SK-N-SH (cell line): Measurements from ENCODE around the gene CSRP2. TPM values are rescaled to one million over a fixed set of nuclear protein-coding genes. Genes with fewer than 3 reads are reported as not detected.

ENCODE experiments used
- CTCF ChIA-PET: fragments of 300-600, 350-600 bp; formaldehyde crosslinking; extraction: SDS; loops from one replicate; lab custom pipeline; 2021; lab: Yijun Ruan, JAX
- POLR2A ChIA-PET: fragments of 350-600 bp; sonication (Branson Sonifier 250); formaldehyde crosslinking; extraction: SDS; loops from one replicate; lab custom pipeline; 2020; ENCODE audit warnings: antibody characterized with exemption, inconsistent platforms; lab: Yijun Ruan, JAX
- DNase-seq: peaks from one replicate; pipeline ENCODE4 v3.0.0; 2012
- H2AFZ ChIP-seq: fragments of 200-600 bp; sonication (generic); 2 replicates; pipeline ENCODE4 v1.8.1; 2016; ENCODE audit warnings: antibody characterized with exemption, mild to moderate bottlenecking, low read depth
- H3F3A ChIP-seq: fragments of 200-600 bp; sonication (generic); replicated peaks from 2 replicates; pipeline ENCODE3; 2016; ENCODE audit warnings: antibody characterized with exemption, mild to moderate bottlenecking; ENCODE audit not compliant: insufficient read depth
- H3K27ac ChIP-seq, 2 experiments: fragments of 200-500 bp in 1 of 2; fragments of 200-600 bp in 1 of 2; sonication (Bioruptor generic) in 1 of 2; sonication (generic), shearing (Covaris generic) in 1 of 2; 2 replicates each; pipeline versions ENCODE4 v1.5.1 to v1.6.1; 2014 to 2016; ENCODE audit warnings: low read depth in 2 of 2, inconsistent platforms in 1 of 2, low read length in 1 of 2, mild to moderate bottlenecking in 1 of 2, mixed read lengths in 1 of 2
- H3K27me3 ChIP-seq: fragments of 200-600 bp; sonication (generic), shearing (Covaris generic); 2 replicates; pipeline ENCODE4 v1.6.1; 2016; ENCODE audit warnings: mixed run types; ENCODE audit not compliant: insufficient read depth
- H3K36me3 ChIP-seq, 2 experiments: fragments of 200-500 bp in 1 of 2; fragments of 200-600 bp in 1 of 2; sonication (Bioruptor generic) in 1 of 2; sonication (generic) in 1 of 2; replicated peaks in 1 of 2; 2 replicates each; pipeline versions ENCODE3 to v1.5.1; 2014 to 2016; ENCODE audit warnings: low read length in 1 of 2, mild to moderate bottlenecking in 1 of 2; ENCODE audit not compliant: insufficient read depth in 2 of 2, control insufficient read depth in 1 of 2
- H3K4me1 ChIP-seq, 2 experiments: fragments of 200-500 bp in 1 of 2; fragments of 200-600 bp in 1 of 2; sonication (Bioruptor generic) in 1 of 2; sonication (generic), shearing (Covaris generic) in 1 of 2; 2 replicates each; pipeline versions ENCODE4 v1.5.1 to v1.6.1; 2014 to 2016; ENCODE audit warnings: low read depth in 1 of 2, low read length in 1 of 2, mixed run types in 1 of 2; ENCODE audit not compliant: insufficient read depth in 2 of 2, control insufficient read depth in 1 of 2
- H3K4me2 ChIP-seq: fragments of 200-600 bp; sonication (generic), shearing (Covaris generic); 2 replicates; pipeline ENCODE4 v1.6.1; 2017; ENCODE audit warnings: mixed run types
- H3K4me3 ChIP-seq, 2 experiments: fragments of 200-500 bp in 1 of 2; fragments of 200-600 bp in 1 of 2; sonication (Bioruptor generic) in 1 of 2; sonication (generic), shearing (Covaris generic) in 1 of 2; 2 replicates each; pipeline versions ENCODE4 v1.5.1 to v1.8.1; 2014 to 2016; ENCODE audit warnings: low read depth in 2 of 2, inconsistent platforms in 1 of 2, low read length in 1 of 2, mild to moderate bottlenecking in 1 of 2, mixed read lengths in 1 of 2, moderate library complexity in 1 of 2
- H3K79me2 ChIP-seq: fragments of 200-600 bp; sonication (generic); 2 replicates; pipeline ENCODE4 v1.8.1; 2017; ENCODE audit warnings: mild to moderate bottlenecking; ENCODE audit not compliant: insufficient read depth
- H3K9ac ChIP-seq: fragments of 200-600 bp; sonication (generic); 2 replicates; pipeline ENCODE4 v1.6.1; 2017; ENCODE audit warnings: mixed run types
- H3K9me2 ChIP-seq: fragments of 200-600 bp; sonication (generic); 2 replicates; pipeline ENCODE4 v1.6.1; 2017; ENCODE audit warnings: mixed run types
- H3K9me3 ChIP-seq: fragments of 200-600 bp; sonication (generic); 2 replicates; pipeline ENCODE4 v1.6.1; 2017; ENCODE audit warnings: mixed run types, mild to moderate bottlenecking, moderate library complexity
- H4K20me1 ChIP-seq: fragments of 200-600 bp; sonication (generic); 2 replicates; pipeline ENCODE4 v1.6.1; 2017; ENCODE audit warnings: mild to moderate bottlenecking, mixed run types; ENCODE audit not compliant: insufficient read depth
- FOXM1 ChIP-seq: IDR thresholded peaks from 2 replicates; pipeline ENCODE4 v1.4.0; 2012; ENCODE audit warnings: low read depth, mild to moderate bottlenecking
- GABPA ChIP-seq: IDR thresholded peaks from 2 replicates; pipeline ENCODE4 v1.4.0; 2012; ENCODE audit warnings: low read depth, mild to moderate bottlenecking
- JUND ChIP-seq: IDR thresholded peaks from 2 replicates; pipeline ENCODE4 v1.4.0; 2012
- MEF2A ChIP-seq: IDR thresholded peaks from 2 replicates; pipeline ENCODE4 v1.4.0; 2012; ENCODE audit warnings: low read depth, borderline replicate concordance
- NFIC ChIP-seq: IDR thresholded peaks from 2 replicates; pipeline ENCODE4 v1.4.0; 2012; ENCODE audit warnings: borderline replicate concordance
- NRF1 ChIP-seq: IDR thresholded peaks from 2 replicates; pipeline ENCODE4 v1.6.1; 2012; ENCODE audit warnings: low read depth, mild to moderate bottlenecking, low read length
- RAD21 ChIP-seq: IDR thresholded peaks from 2 replicates; pipeline ENCODE4 v1.6.1; 2012; ENCODE audit warnings: mild to moderate bottlenecking, low read length
- RFX5 ChIP-seq: IDR thresholded peaks from 2 replicates; pipeline ENCODE4 v1.6.1; 2012; ENCODE audit warnings: mild to moderate bottlenecking, improper control_type of control experiment, low read length
- RXRA ChIP-seq: IDR thresholded peaks from 2 replicates; pipeline ENCODE4 v1.4.0; 2012; ENCODE audit warnings: low read depth, mild to moderate bottlenecking, borderline replicate concordance
- SMC3 ChIP-seq: IDR thresholded peaks from 2 replicates; pipeline ENCODE4 v1.6.1; 2012; ENCODE audit warnings: low read depth, low read length, improper control_type of control experiment
- TCF12 ChIP-seq: IDR thresholded peaks from 2 replicates; pipeline ENCODE4 v1.4.0; 2012
- TEAD4 ChIP-seq: IDR thresholded peaks from 2 replicates; pipeline ENCODE4 v1.4.0; 2012; ENCODE audit warnings: mild to moderate bottlenecking, borderline replicate concordance; ENCODE audit not compliant: insufficient read depth
- WGBS: methylation state at CpG from one replicate; pipeline ENCODE4 v1.1.6; 2017; ENCODE audit warnings: low lambda C conversion rate; 5-methylcytosine and 5-hydroxymethylcytosine counted together
- polyA plus RNA-seq, 3 experiments: library from polyadenylated mRNA; depleted of rRNA; stranded (reverse); fragments of >200 nt; gene quantifications; 2 replicates each; pipeline ENCODE4 v1.2.3, GENCODE V29; 2012
- TF ChIP-seq, protein P1 (sequence below): IDR thresholded peaks from 2 replicates; pipeline ENCODE4 v1.4.0; 2012; ENCODE audit warnings: low read depth
- TF ChIP-seq, protein P2 (sequence below): IDR thresholded peaks from 2 replicates; pipeline ENCODE4 v1.6.1; 2012; ENCODE audit warnings: mild to moderate bottlenecking, low read depth, low read length, moderate library complexity
- TF ChIP-seq, protein P3 (sequence below): IDR thresholded peaks from 2 replicates; pipeline ENCODE4; 2012
- TF ChIP-seq, protein P4 (sequence below): IDR thresholded peaks from 2 replicates; pipeline ENCODE4 v1.4.0; 2012; ENCODE audit warnings: low read depth, borderline replicate concordance

The CSRP2 gene
- polyA plus RNA-seq, 1 of the 3 experiments (the other 2 are of a cell fraction), result 87.6 TPM

DNA sequence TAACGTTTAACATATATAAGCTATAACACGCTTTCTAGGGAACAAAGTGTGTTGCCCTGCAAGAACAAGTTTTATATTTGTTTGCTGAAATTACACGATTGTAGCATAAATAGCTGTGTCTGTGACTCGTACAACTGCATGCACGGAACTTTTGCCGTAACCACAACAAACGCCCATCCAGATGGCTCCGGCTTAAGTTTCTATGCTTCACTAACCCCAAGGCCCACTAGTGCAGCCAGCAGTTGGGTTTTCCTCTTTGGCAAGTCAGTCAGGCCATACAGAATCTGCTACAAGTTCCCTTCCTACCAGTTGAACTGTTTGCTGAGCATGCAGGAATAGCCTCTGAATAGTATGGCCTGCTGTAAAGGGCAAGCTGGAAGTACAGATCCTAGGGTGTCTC, 12.1 kb downstream of the CSRP2 start:
- ChIA-PET CTCF (interaction anchor here (1.1 to 2.0 kb wide), 2 partner anchors 8 to 144 kb away, joined by 3 to 7 read pairs; no protein-coding TSS in a partner anchor), POLR2A (no interaction called here)
- Histone ChIP-seq H3K4me1 (peaks cover 3 to 16% of the 10 kb centered on the region in 2 experiments), H2AFZ (no peak overlapping the region), H3K36me3 (peaks cover 13 to 14% of the 10 kb centered on the region in 2 experiments), H3K9me3 (no peaks in the 10 kb centered on the region), H4K20me1 (no peaks in the 10 kb centered on the region), H3F3A (peaks cover 19% of the 10 kb centered on the region), H3K27ac (no peak overlapping the region), H3K9me2 (no peaks in the 10 kb centered on the region), H3K9ac (no peak overlapping the region), H3K79me2 (no peaks in the 10 kb centered on the region; the same call in 1 of the 2 replicates), H3K27me3 (no peaks in the 10 kb centered on the region), H3K4me3 (no peak overlapping the region), H3K4me2 (no peak overlapping the region)
- TF ChIP-seq, protein P1, sequence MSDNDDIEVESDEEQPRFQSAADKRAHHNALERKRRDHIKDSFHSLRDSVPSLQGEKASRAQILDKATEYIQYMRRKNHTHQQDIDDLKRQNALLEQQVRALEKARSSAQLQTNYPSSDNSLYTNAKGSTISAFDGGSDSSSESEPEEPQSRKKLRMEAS, result no peak
- TF ChIP-seq NRF1 (no peak), SMC3 (no peak), RXRA (no peak), RFX5 (no peak), MEF2A (no peak), NFIC (no peak), RAD21 (no peak), GABPA (no peak), JUND (no peak), FOXM1 (no peak), TEAD4 (no peak), TCF12 (no peak)
- TF ChIP-seq, protein P2, sequence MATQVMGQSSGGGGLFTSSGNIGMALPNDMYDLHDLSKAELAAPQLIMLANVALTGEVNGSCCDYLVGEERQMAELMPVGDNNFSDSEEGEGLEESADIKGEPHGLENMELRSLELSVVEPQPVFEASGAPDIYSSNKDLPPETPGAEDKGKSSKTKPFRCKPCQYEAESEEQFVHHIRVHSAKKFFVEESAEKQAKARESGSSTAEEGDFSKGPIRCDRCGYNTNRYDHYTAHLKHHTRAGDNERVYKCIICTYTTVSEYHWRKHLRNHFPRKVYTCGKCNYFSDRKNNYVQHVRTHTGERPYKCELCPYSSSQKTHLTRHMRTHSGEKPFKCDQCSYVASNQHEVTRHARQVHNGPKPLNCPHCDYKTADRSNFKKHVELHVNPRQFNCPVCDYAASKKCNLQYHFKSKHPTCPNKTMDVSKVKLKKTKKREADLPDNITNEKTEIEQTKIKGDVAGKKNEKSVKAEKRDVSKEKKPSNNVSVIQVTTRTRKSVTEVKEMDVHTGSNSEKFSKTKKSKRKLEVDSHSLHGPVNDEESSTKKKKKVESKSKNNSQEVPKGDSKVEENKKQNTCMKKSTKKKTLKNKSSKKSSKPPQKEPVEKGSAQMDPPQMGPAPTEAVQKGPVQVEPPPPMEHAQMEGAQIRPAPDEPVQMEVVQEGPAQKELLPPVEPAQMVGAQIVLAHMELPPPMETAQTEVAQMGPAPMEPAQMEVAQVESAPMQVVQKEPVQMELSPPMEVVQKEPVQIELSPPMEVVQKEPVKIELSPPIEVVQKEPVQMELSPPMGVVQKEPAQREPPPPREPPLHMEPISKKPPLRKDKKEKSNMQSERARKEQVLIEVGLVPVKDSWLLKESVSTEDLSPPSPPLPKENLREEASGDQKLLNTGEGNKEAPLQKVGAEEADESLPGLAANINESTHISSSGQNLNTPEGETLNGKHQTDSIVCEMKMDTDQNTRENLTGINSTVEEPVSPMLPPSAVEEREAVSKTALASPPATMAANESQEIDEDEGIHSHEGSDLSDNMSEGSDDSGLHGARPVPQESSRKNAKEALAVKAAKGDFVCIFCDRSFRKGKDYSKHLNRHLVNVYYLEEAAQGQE, result no peak
- TF ChIP-seq, protein P3, sequence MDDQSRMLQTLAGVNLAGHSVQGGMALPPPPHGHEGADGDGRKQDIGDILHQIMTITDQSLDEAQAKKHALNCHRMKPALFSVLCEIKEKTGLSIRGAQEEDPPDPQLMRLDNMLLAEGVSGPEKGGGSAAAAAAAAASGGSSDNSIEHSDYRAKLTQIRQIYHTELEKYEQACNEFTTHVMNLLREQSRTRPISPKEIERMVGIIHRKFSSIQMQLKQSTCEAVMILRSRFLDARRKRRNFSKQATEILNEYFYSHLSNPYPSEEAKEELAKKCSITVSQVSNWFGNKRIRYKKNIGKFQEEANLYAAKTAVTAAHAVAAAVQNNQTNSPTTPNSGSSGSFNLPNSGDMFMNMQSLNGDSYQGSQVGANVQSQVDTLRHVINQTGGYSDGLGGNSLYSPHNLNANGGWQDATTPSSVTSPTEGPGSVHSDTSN, result no peak
- TF ChIP-seq, protein P4, sequence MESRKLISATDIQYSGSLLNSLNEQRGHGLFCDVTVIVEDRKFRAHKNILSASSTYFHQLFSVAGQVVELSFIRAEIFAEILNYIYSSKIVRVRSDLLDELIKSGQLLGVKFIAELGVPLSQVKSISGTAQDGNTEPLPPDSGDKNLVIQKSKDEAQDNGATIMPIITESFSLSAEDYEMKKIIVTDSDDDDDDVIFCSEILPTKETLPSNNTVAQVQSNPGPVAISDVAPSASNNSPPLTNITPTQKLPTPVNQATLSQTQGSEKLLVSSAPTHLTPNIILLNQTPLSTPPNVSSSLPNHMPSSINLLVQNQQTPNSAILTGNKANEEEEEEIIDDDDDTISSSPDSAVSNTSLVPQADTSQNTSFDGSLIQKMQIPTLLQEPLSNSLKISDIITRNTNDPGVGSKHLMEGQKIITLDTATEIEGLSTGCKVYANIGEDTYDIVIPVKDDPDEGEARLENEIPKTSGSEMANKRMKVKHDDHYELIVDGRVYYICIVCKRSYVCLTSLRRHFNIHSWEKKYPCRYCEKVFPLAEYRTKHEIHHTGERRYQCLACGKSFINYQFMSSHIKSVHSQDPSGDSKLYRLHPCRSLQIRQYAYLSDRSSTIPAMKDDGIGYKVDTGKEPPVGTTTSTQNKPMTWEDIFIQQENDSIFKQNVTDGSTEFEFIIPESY, result no peak
- no peak for DNase-seq
- 97% methylated on average over 8 of the region's 8 CpGs for WGBS
